Stimulated activated CD4-positive, alpha-beta T cell treated with anti-CD3 and anti-CD28 coated beads, Interleukin-1b, Interleukin-23, amount 100 ng/mL, for 24 hours (primary cell): Measurements from ENCODE around the gene C16orf86.
A peak's percentile ranks its signal among the peaks of the same experiment; 100 is the strongest.

ENCODE experiments used
- DNase-seq, 4 experiments: peaks; one replicate each; pipeline ENCODE4 v3.0.0-alpha.2; 2020; ENCODE audit warnings: low read depth in 4 of 4, low spot score in 1 of 4

C16orf86 gene, protein sequence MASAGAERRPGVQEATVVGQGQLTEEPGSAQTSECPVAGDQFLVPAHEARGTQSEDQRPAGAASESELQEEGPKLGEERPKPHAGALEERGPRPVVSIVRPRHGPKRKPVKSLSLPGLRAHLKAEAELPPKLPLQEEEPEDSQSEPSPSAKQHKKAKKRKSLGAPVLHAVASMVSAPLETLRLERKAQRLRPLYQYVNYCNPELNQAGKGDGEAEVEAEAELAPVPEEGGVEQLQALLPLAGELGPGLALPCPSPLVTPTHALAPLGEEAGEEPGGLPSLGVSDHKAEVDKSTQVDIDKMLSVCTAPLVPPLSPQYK

GRCh38 chr16:67666559-67667452, at the start of gene C16orf86, which contains the start of gene ENKD1:
Gene C16orf86 (plus strand): TSS chr16:67666814. CDS start chr16:67666971, 157 bp downstream.
Gene ENKD1 (minus strand): TSS chr16:67666750. CDS start chr16:67666442, 308 bp downstream.
- peak in 3 of 4 experiments; percentile 62 to 73 (median 70) for DNase-seq

DNA sequence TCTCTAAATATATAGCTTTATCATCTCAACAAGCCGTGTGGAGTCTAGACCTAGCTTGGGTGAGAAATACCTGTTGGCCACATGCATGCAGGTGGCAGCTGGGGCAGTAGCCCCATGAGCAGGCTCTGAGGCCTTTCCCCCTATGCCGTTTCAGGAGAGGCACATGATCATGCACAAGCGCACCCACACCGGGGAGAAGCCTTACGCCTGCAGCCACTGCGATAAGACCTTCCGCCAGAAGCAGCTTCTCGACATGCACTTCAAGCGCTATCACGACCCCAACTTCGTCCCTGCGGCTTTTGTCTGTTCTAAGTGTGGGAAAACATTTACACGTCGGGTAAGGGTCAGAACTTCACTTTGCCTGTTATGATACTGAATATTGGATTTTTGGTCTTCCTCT, 38.4 kb upstream of the C16orf86 start:
- DNase-seq, result no peak

- DNase-seq, result no peak
Measured at GRCh38 chr16:67632415-67633172, 34.0 kb upstream of the C16orf86 start.

DNA sequence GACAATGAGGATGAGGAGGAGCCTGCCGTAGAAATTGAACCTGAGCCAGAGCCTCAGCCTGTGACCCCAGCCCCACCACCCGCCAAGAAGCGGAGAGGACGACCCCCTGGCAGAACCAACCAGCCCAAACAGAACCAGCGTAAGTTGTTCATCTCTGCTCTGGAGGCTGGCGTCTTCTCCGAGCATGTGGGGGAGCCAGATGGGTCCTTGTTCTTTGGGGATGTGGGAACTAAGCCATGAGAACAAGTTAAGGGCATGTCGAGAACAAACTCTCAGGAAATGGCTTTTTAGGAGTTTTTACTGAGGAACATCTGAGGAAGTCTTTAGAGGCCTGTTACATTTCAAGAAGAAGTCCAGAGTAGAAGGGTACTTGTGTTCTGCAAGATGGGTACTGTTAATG, 29.9 kb upstream of the C16orf86 start:
- DNase-seq, result no peak

DNA sequence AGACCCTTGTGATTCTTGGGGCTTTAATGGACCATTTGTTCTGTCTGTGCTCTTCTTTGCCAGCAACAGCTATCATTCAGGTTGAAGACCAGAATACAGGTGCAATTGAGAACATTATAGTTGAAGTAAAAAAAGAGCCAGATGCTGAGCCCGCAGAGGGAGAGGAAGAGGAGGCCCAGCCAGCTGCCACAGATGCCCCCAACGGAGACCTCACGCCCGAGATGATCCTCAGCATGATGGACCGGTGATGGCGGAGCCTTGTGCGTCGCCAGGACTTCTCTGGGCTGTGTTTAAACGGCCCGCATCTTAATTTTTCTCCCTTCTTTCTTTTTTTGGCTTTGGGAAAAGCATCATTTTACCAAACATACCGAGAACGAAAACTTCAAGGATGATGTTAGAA, 29.0 kb upstream of the C16orf86 start:
- no peak for DNase-seq

DNA sequence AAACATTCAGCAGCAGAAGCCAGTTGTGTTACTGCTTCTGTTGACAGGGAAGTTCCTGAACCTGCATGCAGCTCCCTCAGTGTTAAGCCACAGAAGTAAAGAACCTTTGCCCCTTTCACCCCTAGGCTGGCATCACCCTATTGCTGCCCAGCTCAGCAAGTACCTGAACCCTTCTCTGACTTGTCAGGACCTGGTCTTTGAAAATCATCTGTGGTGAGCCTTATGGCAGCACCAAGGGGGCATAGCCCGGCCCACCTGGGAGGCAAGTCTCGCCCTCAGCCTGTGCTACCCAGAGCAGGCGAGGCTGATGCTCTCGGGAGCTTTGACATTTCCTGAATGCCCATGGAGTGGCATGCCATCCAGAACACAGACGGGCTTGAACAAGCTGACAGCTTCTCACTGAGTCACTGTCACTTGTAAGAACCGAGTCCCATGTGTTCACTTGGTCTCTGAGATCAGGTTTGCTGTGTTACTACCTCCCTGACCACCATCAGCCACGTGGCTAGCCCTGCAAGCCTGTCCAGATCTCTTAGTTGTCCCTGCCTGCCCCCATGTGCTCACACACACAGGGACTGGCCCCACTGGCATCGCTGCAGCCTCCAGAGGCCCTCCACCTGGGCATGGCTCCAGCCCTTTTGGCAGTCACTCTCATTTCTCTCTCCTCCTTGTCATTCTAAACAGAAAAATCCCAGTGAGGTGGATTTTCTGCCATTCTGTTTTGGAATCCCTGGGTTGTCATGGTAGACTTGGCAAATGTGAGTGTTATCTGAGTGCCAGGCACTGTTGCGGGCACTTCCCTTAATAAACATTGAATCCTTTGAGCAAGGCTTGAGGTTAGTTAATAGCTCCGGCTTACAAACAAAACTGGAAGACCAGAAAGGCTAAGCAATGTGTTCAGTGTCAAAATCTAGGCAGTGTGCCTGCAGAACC, 24.6 kb upstream of the C16orf86 start:
- no peak for DNase-seq

DNA sequence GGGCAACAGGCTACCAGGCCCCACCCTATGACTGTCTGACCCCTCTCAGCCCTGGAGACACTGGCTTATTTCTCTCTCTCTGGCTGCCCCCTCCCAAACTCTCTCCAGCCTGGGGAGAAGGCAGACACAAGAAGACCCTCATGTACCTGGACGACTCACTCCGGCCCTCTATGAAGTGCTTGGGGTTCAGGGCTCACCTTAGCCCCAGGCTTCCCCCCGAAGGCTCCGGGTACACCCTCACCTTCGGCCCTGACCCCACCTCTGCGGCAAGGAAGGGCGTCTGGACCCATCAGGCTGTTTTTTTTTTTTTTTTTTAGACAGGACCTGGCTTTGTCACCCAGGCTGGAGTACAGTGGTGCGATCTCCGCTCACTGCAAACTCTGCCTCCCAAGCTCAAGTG, 22.6 kb upstream of the C16orf86 start:
- DNase-seq, result no peak

DNA sequence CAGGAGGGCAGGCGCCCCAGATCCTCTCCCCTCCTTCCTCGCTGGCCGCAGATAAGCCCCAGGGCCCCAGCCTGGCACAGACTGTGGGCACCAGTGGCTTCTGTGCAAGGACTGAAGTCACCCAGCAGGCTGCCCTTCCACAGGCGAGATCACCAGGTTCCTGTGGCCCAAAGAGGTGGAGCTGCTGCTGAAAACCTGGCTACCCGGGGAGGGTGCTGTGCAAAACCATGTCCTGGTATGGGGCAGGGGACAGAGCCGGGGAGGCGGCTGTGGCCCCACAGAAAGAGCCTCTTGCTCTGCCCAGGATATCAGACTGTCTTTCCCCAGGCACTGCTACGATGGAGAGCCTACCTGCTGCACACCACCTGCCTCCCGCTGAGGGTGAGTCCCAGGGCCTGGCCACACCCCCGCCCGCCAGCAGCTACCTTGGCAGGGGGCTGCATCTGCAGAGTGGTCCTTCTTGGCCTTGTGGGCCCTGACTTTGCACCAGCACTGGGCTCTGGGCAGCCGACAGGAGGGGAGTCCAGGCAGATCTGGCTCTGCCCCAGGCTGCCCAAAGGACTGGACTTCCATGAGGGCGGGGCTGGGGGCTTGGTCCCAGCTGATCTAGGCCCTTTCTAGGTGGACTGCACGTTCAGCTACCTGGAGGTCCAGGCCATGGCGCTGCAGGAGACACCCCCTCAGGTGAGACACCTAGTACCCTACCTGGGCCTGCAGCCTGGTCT, 21.1 kb upstream of the C16orf86 start:
- DNase-seq, result no peak

DNA sequence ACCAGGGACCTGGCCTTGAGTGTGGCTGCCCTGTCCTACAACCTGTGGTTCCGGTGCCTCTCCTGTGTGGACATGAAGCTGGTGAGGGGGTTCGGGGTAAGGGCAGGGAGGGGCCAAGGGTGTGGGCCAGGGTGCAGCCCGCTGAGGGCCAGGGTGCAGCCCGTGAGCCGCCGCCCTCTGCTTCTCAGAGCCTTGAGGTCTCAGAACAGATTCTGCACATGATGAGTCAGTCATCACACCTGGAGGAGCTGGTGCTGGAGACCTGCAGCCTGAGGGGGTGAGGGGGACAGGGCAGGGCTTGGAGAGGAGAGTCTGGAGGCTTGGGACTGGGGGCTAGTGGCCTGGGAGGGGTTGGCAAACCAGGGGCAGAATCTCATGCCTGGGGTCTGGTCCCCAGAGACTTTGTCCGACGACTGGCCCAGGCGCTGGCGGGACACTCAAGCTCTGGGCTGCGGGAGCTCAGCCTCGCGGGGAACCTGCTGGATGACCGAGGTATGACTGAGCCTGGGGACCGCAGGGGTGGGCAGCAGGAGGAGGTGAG, 19.4 kb upstream of the C16orf86 start:
- DNase-seq, result no peak

DNA sequence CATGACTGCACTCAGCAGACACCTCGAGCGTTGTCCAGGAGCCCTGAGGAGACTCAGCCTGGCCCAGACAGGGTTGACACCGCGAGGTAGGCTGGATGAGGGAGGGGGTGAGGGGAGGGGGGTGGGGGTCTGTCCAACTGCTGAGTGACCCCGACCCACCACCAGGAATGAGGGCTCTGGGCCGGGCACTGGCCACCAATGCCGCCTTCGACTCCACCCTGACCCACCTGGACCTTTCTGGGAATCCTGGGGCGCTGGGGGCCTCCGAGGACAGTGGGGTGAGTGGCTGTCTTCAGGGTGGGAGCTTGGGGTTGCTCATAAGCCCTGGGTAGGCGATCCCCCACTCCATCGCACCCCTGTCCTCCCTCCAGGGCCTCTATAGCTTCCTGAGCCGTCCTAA, 18.9 kb upstream of the C16orf86 start:
- DNase-seq, result no peak

- DNase-seq, result no peak
Measured at GRCh38 chr16:67648088-67648763, 18.4 kb upstream of the C16orf86 start.

- DNase-seq, result no peak
Measured at GRCh38 chr16:67648764-67649407, 17.7 kb upstream of the C16orf86 start.

DNA sequence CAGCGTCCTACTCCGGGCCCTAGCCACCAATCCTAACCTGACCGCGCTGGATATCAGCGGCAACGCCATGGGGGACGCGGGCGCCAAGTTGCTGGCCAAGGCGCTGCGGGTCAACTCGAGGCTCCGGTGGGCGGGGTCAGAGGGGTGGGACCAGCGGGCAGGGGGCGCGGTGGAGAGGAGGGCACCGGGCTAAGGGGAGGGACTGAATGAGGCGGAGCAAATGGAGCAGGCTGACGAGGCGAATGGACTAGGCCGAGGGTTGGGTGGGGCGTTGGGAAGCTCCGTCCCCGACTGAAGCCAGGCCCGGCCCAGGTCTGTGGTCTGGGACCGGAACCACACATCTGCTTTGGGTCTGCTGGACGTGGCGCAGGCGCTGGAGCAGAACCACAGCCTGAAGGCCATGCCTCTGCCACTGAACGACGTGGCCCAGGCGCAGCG, 17.1 kb upstream of the C16orf86 start:
- DNase-seq, result no peak

DNA sequence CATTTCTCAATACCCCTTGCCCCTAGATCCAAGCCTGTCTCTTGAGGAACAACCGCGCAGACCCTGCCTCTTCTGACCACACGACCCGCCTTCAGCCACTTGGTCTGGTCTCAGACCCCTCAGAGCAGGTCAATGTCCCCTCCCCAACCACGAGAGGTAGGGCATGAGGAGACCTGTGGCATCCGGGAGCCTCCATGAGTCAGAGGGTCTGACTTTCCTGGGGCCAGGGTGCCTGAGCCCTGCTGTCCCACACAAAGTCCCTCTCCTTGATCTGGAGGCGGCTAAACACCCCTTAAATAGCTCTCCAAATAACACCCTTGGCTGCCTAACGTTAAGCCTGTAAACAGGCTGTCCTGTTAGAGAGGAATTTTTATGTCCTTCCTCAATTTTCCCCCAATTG, 16.6 kb upstream of the C16orf86 start:
- DNase-seq, result no peak

- no peak for DNase-seq
Measured at GRCh38 chr16:67651039-67651438, 15.6 kb upstream of the C16orf86 start.

DNA sequence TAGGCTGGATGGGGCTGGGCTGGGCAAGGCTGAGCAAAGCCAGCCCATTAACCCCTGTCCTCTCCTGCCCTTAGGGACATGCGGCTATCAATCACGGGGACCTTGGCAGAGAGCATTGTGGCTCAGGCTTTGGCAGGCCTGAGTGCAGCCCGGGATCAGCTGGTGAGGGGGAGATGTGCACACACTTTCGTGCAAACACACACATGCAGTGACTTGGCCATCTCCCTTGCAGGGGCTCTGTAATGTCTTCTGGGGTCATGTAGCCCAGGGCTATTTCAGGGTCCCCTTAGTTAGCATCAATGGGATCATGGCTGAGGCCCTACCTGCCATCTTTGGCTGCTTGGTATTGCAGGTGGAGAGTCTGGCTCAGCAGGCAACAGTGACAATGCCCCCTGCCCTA, 14.8 kb upstream of the C16orf86 start:
- no peak for DNase-seq

GRCh38 chr16:67652578-67653127, 14.0 kb upstream of the C16orf86 start:
- no peak for DNase-seq
